ENCODE data around the gene FOXP1. TPM values are rescaled to one million over a fixed set of nuclear protein-coding genes. Genes with fewer than 3 reads are reported as not detected.

Gene FOXP1
- total and polyA plus RNA-seq, 9 of the 15 experiments (the other 6 are each of a cell fraction or from before 2014, with no cell fraction given), result 7.7 to 34.5 (median 13.7) TPM

GRCh38 chr3:71064291-71064955 is 519.1 kb downstream of the FOXP1 start (continued):
- TF ChIP-seq VEZF1 (CRISPR knock-in tag; IDR thresholded peaks at IDR 0.05), result 0 out of 2 replicates have a peak, but pooled peaks have one; percentile 22
- TF ChIP-seq ZNF57 (CRISPR knock-in tag; IDR thresholded peaks at IDR 0.05), result no peak
- TF ChIP-seq ZNF143 (CRISPR knock-in tag; IDR thresholded peaks at IDR 0.05), result no peak
- no peak for TF ChIP-seq HMG20A (CRISPR knock-in tag; conservative IDR thresholded peaks at IDR 0.05)
- peak; percentile 32 for TF ChIP-seq RBFOX2 (IDR thresholded peaks at IDR 0.05; ENCODE audit: low read depth, low read length)
- peak; percentile 31; the same call in 1 of the 2 replicates for TF ChIP-seq L3MBTL2 (IDR thresholded peaks at IDR 0.05)
- no peak for TF ChIP-seq TEAD1 (CRISPR knock-in tag; IDR thresholded peaks at IDR 0.05)
- no peak for TF ChIP-seq ZBTB1 (CRISPR knock-in tag; IDR thresholded peaks at IDR 0.05; ENCODE audit: borderline replicate concordance, low read depth)
